ENCODE measurements around the gene DTWD2. TPM values are rescaled to one million over a fixed set of nuclear protein-coding genes. Genes with fewer than 3 reads are reported as not detected.
A peak's percentile ranks its signal among the peaks of the same experiment; 100 is the strongest.

DTWD2 gene
- total and polyA plus RNA-seq, 2 experiments from 2014 or later: 4.1 to 15.4 TPM

DNA sequence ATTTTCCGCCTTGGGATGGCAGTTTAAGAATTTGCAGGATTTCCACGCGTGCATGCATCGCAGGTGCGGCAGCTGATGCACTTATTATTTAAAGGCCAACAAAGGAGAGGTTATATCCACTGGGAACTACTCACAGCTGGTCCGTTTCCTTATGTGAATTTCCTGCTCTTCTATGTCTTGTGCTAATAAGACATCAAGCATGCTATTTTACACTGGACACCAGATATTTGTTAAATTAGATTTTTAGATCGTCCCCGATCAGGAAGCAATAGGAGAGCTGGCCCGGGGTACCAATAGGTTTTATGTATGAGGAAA is 476 bp upstream of the DTWD2 start:
- H3K4me3 ChIP-seq: peak overlapping the region; percentile 73
- DNase-seq (ENCODE audit: low spot score) (peak; percentile 16), ATAC-seq (no peak)
- H4K20me1 ChIP-seq (replicated peaks; ENCODE audit: insufficient read depth): no peaks in the 10 kb centered on the region
- peak overlapping the region; percentile 76 for H3K4me2 ChIP-seq
- Mint-ChIP-seq H3K4me1 (peaks cover 13% of the 10 kb centered on the region), H3K36me3 (ENCODE audit: low read depth) (peaks cover 6% of the 10 kb centered on the region), H3K9me3 (peaks cover 15% of the 10 kb centered on the region; the same call in 2 of the 3 replicates), H3K27ac (no peak overlapping the region; the same call in 1 of the 2 replicates), H3K4me3 (peak overlapping the region; percentile 69), H3K27me3 (ENCODE audit: insufficient read depth, low read depth, poor library complexity) (peaks cover 6% of the 10 kb centered on the region)
- no peaks in the 10 kb centered on the region for H3K36me3 ChIP-seq (ENCODE audit: insufficient read depth)
- peaks cover 8% of the 10 kb centered on the region; the same call in 1 of the 2 replicates for H3K4me1 ChIP-seq (ENCODE audit: insufficient read depth)
- TF ChIP-seq CTCF (conservative IDR thresholded peaks at IDR 0.05; ENCODE audit: low read depth in 2 of 2): no peak
- TF ChIP-seq ZNF114 (CRISPR knock-in tag; IDR thresholded peaks at IDR 0.05): no peak
- no peak for TF ChIP-seq STAT1 (IDR thresholded peaks at IDR 0.05; ENCODE audit: unreplicated experiment)
- TF ChIP-seq ZNF331 (CRISPR knock-in tag; IDR thresholded peaks at IDR 0.05; ENCODE audit: low read depth): no peak
- no peak for TF ChIP-seq CREB1 (CRISPR knock-in tag; IDR thresholded peaks at IDR 0.05; ENCODE audit: low read depth)
- no peak for TF ChIP-seq EZH2phosphoT487 (IDR thresholded peaks at IDR 0.05; ENCODE audit: unreplicated experiment)
- TF ChIP-seq, protein P1, sequence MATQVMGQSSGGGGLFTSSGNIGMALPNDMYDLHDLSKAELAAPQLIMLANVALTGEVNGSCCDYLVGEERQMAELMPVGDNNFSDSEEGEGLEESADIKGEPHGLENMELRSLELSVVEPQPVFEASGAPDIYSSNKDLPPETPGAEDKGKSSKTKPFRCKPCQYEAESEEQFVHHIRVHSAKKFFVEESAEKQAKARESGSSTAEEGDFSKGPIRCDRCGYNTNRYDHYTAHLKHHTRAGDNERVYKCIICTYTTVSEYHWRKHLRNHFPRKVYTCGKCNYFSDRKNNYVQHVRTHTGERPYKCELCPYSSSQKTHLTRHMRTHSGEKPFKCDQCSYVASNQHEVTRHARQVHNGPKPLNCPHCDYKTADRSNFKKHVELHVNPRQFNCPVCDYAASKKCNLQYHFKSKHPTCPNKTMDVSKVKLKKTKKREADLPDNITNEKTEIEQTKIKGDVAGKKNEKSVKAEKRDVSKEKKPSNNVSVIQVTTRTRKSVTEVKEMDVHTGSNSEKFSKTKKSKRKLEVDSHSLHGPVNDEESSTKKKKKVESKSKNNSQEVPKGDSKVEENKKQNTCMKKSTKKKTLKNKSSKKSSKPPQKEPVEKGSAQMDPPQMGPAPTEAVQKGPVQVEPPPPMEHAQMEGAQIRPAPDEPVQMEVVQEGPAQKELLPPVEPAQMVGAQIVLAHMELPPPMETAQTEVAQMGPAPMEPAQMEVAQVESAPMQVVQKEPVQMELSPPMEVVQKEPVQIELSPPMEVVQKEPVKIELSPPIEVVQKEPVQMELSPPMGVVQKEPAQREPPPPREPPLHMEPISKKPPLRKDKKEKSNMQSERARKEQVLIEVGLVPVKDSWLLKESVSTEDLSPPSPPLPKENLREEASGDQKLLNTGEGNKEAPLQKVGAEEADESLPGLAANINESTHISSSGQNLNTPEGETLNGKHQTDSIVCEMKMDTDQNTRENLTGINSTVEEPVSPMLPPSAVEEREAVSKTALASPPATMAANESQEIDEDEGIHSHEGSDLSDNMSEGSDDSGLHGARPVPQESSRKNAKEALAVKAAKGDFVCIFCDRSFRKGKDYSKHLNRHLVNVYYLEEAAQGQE (IDR thresholded peaks at IDR 0.05; ENCODE audit: unreplicated experiment): no peak
- TF ChIP-seq, protein P2, sequence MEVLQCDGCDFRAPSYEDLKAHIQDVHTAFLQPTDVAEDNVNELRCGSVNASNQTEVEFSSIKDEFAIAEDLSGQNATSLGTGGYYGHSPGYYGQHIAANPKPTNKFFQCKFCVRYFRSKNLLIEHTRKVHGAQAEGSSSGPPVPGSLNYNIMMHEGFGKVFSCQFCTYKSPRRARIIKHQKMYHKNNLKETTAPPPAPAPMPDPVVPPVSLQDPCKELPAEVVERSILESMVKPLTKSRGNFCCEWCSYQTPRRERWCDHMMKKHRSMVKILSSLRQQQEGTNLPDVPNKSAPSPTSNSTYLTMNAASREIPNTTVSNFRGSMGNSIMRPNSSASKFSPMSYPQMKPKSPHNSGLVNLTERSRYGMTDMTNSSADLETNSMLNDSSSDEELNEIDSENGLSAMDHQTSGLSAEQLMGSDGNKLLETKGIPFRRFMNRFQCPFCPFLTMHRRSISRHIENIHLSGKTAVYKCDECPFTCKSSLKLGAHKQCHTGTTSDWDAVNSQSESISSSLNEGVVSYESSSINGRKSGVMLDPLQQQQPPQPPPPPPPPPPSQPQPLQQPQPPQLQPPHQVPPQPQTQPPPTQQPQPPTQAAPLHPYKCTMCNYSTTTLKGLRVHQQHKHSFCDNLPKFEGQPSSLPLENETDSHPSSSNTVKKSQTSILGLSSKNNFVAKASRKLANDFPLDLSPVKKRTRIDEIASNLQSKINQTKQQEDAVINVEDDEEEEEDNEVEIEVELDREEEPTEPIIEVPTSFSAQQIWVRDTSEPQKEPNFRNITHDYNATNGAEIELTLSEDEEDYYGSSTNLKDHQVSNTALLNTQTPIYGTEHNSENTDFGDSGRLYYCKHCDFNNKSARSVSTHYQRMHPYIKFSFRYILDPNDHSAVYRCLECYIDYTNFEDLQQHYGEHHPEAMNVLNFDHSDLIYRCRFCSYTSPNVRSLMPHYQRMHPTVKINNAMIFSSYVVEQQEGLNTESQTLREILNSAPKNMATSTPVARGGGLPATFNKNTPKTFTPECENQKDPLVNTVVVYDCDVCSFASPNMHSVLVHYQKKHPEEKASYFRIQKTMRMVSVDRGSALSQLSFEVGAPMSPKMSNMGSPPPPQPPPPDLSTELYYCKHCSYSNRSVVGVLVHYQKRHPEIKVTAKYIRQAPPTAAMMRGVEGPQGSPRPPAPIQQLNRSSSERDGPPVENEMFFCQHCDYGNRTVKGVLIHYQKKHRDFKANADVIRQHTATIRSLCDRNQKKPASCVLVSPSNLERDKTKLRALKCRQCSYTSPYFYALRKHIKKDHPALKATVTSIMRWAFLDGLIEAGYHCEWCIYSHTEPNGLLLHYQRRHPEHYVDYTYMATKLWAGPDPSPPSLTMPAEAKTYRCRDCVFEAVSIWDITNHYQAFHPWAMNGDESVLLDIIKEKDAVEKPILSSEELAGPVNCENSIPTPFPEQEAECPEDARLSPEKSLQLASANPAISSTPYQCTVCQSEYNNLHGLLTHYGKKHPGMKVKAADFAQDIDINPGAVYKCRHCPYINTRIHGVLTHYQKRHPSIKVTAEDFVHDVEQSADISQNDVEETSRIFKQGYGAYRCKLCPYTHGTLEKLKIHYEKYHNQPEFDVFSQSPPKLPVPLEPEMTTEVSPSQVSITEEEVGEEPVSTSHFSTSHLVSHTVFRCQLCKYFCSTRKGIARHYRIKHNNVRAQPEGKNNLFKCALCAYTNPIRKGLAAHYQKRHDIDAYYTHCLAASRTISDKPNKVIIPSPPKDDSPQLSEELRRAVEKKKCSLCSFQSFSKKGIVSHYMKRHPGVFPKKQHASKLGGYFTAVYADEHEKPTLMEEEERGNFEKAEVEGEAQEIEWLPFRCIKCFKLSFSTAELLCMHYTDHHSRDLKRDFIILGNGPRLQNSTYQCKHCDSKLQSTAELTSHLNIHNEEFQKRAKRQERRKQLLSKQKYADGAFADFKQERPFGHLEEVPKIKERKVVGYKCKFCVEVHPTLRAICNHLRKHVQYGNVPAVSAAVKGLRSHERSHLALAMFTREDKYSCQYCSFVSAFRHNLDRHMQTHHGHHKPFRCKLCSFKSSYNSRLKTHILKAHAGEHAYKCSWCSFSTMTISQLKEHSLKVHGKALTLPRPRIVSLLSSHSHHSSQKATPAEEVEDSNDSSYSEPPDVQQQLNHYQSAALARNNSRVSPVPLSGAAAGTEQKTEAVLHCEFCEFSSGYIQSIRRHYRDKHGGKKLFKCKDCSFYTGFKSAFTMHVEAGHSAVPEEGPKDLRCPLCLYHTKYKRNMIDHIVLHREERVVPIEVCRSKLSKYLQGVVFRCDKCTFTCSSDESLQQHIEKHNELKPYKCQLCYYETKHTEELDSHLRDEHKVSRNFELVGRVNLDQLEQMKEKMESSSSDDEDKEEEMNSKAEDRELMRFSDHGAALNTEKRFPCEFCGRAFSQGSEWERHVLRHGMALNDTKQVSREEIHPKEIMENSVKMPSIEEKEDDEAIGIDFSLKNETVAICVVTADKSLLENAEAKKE (CRISPR knock-in tag; IDR thresholded peaks at IDR 0.05): no peak
- no peak for TF ChIP-seq POLR2AphosphoS5 (IDR thresholded peaks at IDR 0.05; ENCODE audit: low read depth)
- TF ChIP-seq JUNB (IDR thresholded peaks at IDR 0.05; ENCODE audit: unreplicated experiment): no peak
- TF ChIP-seq NANOG (IDR thresholded peaks at IDR 0.05; ENCODE audit: borderline replicate concordance): no peak
- no peak for TF ChIP-seq ETS1 (IDR thresholded peaks at IDR 0.05)
- no peak for TF ChIP-seq EZH2 (IDR thresholded peaks at IDR 0.05; ENCODE audit: low read depth, unreplicated experiment)
- peak overlapping the region; percentile 84; the same call in 1 of the 2 replicates for H2AFZ ChIP-seq
- H3K79me2 ChIP-seq (replicated peaks; ENCODE audit: insufficient read depth): no peaks in the 10 kb centered on the region
- no peaks in the 10 kb centered on the region for H3K9me2 ChIP-seq (ENCODE audit: insufficient read depth)
- H3K27me3 ChIP-seq (ENCODE audit: insufficient read depth): no peaks in the 10 kb centered on the region
- H3F3A ChIP-seq (replicated peaks; ENCODE audit: low read depth): no peaks in the 10 kb centered on the region
- H3K27ac ChIP-seq (ENCODE audit: low read depth): no peak overlapping the region
